HG02970 (cell line): ENCODE data around the gene HYPK.
A peak's percentile ranks its signal among the peaks of the same experiment; 100 is the strongest.
"Not testable (repeated sequence)": the region's sequence is repeated elsewhere in the genome, so short reads cannot be mapped to it uniquely, and the experiment has no call there.

Source experiments
- ATAC-seq: cut with Tn5 transposase; IDR thresholded peaks from one replicate; pipeline ENCODE4 v1.9.1; 2021; ENCODE audit warnings: mild to moderate bottlenecking, moderate library complexity, moderate number of reproducible peaks; ENCODE audit not compliant: unreplicated experiment, low FRiP score

Gene HYPK

GRCh38 chr15:43794269-43795037 lies 5.9 kb upstream of the HYPK start:
- no peak for ATAC-seq

- no peak for ATAC-seq
These were observed 5.2 kb upstream of the HYPK start for GRCh38 chr15:43795197-43795596.

- ATAC-seq: no peak
These were observed 4.4 kb upstream of the HYPK start for GRCh38 chr15:43795997-43796396.

- no peak for ATAC-seq
These were observed 3.8 kb upstream of the HYPK start for GRCh38 chr15:43796566-43796965.

- no peak for ATAC-seq
These were observed 1.0 kb upstream of the HYPK start for GRCh38 chr15:43799209-43799944.

GRCh38 chr15:43799945-43800285 lies 484 bp upstream of the HYPK start, which contains the start of gene SERINC4:
TSS of gene SERINC4 (minus strand) at chr15:43800220. CDS start at chr15:43799986, 234 bp downstream.
- no peak for ATAC-seq

GRCh38 chr15:43802676-43803075 lies 2.3 kb downstream of the HYPK start:
- not testable (repeated sequence) for ATAC-seq

- no peak for ATAC-seq
These were observed 8.1 kb downstream of the HYPK start for GRCh38 chr15:43808435-43808950.

- ATAC-seq: no peak
These were observed 8.7 kb downstream of the HYPK start for GRCh38 chr15:43808960-43809678.

GRCh38 chr15:43815064-43815463 lies 14.7 kb downstream of the HYPK start:
- ATAC-seq: not testable (repeated sequence)

GRCh38 chr15:43821505-43821904 lies 21.1 kb downstream of the HYPK start:
- no peak for ATAC-seq

- peak; percentile 77 for ATAC-seq
These were observed 24.2 kb downstream of the HYPK start, which contains the start of gene MFAP1 for GRCh38 chr15:43824302-43825246. TSS of gene MFAP1 (minus strand) at chr15:43824690. CDS start at chr15:43824569, 121 bp downstream.

- ATAC-seq: not testable (repeated sequence)
These were observed 24.9 kb downstream of the HYPK start for GRCh38 chr15:43825305-43825704.

GRCh38 chr15:43826029-43826507 lies 25.7 kb downstream of the HYPK start:
- no peak for ATAC-seq

GRCh38 chr15:43826508-43827341 lies 26.3 kb downstream of the HYPK start, which contains the start of gene WDR76:
TSS of gene WDR76 (plus strand) at chr15:43827002. CDS start at chr15:43827033, 31 bp downstream.
- ATAC-seq: peak; percentile 51

- no peak for ATAC-seq
These were observed 27.8 kb downstream of the HYPK start for GRCh38 chr15:43828061-43828657.

GRCh38 chr15:43829951-43830540 lies 29.6 kb downstream of the HYPK start:
- ATAC-seq: not testable (repeated sequence)
